HTERT RPE-1 (cell line): ENCODE data around the gene JHY.
"Not testable (repeated sequence)": the region's sequence is repeated elsewhere in the genome, so short reads cannot be mapped to it uniquely, and the experiment has no call there.

ENCODE experiments used
- in situ Hi-C: fragments of 300-500 bp; cut with MboI; formaldehyde crosslinking; loops from 4 replicates; pipeline ENCODE4 v1.14.3; 2020; ENCODE audit warnings: low sequenced_read_pairs

The JHY gene

DNA sequence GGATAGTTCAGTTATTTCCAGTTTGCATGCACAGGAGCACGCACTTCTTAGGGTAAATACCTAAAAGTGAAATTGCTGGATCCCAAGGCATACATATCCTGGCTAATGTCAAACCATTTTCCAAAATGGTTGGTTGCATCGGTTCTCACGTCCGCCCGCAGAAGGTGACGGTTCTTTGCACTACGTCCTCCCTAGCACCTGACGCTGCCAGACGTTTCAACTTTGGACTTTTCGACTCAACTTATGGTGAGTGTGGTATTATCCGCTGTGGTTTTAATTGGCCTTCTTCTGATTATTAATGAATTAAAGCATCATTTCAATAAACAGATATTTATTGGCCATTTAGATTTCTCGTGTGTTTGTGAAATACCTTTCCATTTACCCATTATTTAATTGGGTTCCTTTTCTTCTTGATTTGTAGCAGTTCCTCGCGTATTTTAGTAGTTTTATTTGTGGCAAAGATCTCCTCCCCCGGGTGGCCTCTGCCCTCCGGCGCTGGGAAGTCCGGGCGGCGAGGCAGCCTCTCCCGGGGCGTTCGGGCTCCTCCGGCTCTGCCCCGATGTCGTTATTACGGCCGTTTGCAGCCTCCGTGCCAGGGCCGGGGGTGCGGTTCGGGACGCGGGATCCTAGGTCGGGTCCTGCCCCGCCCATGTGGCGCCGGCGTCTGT is at the start of gene JHY:
Gene JHY (plus strand): TSS at position 571 of the 668 bp plus-strand sequence. CDS start 3,091 bp downstream, outside the sequence.
- in situ Hi-C loops = no loop called here

DNA sequence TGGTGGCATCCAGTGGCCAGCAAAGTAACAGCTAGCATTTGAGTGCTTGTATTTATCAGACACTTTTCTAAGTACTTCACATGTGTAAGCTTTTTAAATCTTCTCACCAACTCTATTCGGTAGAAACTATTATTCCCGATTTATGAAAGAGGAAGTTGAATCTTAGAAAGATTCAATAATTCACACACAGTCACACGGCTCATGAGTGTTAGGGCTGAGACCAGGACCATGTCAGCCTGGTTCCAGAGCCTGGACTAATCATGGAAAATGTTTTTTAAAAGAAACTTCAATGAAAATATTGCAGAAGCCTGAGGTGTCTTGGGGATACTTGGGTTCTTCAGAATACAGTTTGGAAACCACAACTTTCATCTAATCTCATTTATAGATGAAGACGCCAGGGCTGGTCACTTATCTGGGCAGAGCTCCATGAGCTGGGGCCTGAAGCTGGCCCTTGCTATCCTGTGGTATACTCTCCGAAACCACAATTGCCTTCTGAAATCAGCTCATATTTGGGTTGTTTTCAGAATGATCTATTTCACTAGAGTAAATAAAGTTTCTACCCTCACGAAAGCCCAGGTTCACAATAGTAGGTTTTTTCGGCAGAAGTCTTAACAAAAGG is 48.6 kb upstream of the JHY start:
- in situ Hi-C loops = no loop called here

DNA sequence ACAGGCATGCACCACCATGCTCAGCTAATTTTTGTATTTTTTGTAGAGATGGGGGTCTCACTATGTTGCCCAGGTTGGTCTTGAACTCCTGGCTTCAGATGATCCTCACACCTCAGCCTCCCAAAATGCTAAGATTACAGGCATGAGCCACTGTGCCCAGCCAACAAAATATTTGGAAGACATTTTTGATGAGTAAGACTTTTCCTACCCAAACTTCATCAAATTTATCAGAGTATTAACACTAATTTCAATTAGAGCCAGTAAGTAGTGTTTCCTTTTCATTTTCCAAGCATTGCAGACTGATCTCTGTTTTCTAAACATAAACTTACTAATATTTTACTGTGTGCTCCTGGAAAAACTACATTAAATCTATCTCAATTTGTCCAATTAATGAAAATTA is 45.6 kb upstream of the JHY start:
- in situ Hi-C loops = no loop called here

DNA sequence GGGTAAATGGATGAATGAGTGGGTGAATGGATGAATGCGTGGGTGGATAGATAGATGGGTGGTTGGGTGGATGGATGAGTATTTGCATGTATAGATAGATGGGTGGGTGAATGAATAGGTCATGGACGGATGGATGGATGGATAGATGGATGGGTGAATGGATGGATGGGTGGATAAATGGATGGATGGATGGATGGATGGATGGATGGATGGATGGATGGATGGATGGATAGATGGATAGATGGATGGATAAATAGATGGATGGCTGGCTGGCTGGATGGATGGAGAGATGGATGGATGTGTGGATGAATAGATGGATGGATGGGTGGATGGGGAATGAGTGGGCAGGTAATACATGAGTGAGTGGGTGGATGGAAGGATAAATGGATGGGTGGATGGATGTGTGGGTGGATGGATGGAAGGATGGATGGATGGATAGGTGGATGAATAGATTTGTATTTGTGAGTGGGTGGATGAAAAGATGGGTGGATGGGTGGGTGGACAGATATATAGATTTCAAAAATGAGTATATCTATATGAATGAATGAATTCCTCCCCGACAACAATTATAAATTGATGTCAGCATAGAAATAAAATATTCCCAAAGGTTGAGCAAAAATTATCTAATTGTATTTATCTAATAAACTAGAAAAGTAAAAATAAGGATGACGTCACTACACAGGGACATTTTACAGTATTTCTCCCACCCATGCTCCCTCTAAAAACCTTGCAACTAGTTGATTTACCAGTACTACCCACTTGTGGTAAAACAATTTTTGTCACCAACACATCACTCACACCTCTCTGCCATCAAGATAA is 44.8 kb upstream of the JHY start:
- in situ Hi-C loops = no loop called here

DNA sequence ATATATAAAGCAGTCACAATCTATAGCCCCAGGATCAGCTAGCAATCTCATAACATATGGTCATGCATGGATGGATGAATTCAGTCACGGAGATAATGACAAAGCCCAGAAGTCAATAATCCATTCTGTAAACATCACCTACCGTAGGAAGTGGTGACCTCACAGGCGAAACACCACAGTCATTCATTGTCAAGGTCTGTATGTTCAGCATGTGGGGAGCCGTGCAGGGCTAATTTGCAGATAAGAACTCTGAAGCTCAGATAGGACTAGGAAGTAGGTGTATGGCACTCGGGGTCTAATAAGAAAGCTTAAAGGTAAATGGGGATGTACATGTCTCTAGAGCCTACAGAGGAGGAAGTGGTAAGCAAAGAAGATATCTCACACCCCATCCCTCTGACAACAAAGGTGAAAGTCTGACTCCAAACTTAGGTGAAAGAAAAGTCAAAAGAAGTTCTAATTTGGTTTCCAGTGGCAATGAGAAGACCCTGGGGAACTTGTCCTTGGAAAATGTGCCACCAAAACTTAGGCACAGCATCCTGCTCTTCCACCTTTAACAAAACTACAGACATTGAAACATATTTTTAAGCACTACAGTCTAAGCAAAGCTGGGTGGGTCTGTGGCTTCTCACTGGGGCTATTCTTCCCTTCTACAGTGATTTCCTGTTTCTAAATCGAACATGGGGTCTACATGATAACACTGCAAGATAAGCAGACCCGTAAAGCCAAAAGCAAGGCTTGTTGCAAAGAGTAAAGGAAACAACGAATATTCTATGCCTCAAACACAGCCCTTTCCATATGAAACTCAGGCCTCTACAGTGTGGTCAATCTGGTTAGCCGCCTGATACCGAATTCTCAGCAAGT is 39.0 kb upstream of the JHY start:
- in situ Hi-C loops = no loop called here

DNA sequence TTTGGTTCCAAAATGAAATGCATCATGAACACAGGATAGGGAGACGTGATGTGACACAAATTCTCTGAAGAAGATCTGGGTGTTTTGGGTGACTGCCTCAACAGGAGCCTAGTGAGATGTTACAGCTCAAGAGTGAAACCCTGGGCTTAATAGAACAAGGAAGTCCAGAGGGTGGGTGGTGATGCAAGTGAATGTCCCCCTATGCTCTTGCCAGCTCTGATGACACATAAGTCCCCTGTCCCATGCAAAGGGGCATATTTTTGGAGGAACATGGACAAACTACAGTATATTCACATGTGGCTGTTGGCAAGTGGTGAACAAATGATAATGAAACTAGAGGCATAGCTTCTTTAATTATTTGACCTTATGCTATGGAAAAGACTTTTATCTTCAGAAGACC is 35.1 kb upstream of the JHY start:
- in situ Hi-C loops = no loop called here

DNA sequence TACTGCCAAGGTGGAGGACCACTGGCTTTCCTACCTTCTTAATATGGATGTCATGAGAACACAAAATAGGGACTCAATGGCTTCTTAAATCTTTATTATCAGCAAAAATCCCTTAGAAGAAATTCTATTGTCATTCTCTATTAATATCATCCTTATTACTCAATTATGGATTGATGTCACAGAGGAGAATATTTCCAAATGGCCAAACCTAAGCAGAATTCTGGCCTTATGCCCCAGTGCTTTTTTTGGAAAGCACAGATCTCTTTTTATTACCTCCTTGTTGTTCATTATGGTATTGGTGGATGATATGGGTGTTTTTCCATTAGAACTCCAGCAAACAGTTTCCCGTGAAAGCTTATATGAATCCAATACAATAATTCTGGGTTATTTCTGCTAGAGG is 34.4 kb upstream of the JHY start:
- in situ Hi-C loops = no loop called here

DNA sequence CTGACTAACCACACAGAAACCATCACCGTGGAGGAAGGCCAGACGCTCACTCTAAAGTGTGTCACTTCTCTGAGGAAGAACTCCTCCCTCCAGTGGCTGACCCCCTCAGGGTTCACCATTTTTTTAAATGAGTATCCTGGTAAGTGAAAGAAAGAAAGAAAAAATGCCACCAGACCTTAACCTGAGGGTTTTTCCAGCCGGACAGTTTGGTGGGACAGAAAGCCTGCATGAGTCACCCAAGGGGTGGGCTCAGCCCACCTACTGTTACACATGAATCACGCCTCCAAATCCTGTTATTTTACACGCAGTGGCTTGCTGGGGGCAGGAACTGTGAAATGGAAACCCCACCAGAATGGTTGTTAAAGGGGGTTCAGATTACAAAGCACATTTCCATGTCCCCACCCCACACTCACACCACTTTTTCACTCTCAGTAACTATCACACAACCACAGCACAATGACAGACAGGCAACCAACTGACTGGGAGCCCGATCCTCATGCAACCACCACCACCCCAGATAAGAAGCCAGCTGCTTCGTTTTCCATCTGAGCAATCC is 32.4 kb upstream of the JHY start:
- in situ Hi-C loops = no loop called here

DNA sequence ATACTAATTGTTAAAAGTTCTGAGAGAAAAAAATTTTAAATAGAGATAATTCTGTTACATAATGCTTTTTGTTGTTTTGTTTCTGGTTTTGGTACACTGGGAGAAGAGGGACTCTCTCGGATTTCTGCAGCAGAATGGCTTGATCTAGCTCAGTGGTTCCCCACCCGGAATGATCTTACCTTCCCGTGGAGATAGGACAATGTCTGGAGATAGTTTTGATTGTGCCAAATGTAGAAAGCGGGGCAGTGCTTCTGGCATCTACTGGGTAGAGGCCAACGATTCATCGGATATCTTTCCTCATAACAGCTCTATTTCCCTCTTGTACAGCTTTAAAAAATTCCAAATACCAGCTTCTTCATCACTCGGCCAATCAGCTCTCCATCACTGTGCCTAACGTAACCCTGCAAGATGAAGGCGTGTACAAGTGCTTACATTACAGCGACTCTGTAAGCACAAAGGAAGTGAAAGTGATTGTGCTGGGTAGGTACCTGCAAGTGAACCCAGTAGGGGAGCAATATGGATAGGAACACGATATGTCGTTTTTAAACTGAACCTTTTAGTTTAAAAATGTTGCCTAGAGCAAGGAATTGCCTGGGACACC is 31.1 kb upstream of the JHY start:
- in situ Hi-C loops = no loop called here

DNA sequence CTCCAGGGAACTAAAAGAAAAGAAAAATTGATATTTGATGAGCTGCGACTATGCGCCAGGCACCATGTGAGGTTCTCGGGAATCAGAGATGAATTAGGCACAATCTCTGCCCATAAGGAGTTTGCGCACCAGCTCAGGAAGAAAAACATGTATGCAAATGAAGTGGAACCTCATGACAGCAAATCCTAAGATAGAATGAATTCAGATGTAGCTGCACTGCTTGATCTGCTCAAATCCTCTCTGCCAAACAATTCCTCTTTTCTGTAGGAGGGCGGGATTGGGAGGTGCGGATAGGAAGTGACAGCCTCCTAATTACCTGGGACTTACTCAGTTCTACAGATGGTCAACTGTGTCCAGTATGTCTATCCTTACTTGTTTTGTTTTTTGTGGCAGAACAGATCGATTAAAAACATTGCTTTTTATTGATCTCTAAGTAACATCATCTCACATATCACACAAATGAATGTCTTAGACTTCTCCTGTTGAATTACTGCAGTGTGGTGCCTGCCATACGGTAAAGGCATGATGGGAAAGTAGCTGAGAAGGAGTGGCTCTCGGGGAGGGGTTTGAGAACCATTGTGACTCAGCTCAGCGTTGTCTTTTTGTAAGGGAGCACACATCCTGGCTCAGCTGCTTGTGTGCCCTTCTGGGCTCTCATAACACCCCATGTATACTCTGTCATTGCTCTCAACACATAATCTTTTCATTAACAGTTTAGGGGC is 30.3 kb upstream of the JHY start:
- in situ Hi-C loops = no loop called here

DNA sequence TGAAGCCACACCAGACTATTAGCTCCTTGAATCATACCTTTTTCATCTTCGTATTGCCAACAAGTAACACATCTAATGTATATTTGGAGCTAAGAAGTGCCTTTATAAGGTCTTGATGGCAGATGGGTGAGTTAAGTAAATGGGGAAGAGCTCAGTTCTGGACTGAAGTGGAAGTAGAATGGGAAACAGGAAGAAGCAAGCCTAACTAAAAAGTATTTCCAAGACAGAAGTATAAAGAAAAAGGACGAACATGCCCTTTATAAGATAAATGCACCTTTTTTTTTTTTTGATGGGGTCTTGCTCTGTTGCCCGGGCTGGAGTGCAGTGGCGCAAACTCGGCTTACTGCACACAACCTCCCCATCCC is 29.8 kb upstream of the JHY start:
- in situ Hi-C loops = no loop called here

DNA sequence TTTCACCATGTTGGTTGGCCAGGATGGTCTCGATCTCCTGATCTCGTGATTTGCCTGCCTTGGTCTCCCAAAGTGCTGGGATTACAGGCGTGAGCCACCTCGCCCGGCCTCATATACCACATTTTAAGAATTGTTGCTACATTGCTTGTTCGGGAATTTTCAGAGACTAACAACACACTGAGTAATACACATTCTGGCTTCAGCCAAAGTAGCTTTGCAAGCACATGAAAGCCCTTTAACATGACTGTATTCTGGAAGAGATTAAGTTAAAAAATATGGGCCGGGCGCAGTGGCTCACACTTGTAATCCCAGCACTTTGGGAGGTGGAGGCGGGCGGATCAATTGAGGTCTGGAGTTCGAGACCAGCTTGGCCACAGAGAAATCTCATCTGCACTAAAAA is 29.3 kb upstream of the JHY start:
- in situ Hi-C loops = no loop called here

DNA sequence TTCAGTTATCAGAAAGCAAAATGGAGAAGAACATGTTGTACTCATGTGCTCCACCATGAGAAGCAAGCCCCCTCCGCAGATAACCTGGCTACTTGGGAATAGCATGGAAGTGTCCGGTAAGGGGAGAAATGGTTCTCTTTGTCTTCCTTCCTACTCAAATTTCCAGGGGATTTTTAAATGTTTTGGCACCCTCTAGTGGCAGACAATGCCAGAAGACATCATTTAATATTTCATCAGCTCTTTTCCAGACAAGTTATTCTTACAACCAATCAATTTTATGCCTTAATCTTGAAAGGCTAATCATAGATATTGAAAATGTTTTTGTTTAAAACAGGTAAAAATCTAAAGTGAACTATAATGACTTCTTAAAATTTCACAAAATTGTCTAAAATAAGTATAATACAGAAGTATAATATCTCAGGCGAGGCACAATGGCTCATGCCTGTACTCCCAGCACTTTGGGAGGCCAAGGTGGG is 28.6 kb upstream of the JHY start:
- in situ Hi-C loops = no loop called here

DNA sequence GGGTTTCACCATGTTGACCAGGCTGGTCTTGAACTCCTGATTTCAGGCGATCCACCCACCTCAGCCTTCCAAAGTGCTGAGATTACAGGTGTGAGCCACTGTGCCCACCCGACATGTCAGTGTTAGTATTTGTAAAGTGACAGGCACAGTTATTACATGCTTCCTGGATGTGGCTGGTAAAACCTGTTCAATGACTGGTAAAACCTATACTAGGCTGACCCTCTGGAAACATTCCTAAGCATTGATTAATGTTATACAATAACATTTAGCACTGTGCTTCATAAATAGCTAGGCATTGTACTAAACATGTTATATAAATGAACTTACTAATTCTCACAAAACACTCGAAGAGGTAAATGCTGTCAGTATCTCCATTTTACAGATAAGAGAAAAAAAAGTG is 20.9 kb upstream of the JHY start:
- in situ Hi-C loops = no loop called here

DNA sequence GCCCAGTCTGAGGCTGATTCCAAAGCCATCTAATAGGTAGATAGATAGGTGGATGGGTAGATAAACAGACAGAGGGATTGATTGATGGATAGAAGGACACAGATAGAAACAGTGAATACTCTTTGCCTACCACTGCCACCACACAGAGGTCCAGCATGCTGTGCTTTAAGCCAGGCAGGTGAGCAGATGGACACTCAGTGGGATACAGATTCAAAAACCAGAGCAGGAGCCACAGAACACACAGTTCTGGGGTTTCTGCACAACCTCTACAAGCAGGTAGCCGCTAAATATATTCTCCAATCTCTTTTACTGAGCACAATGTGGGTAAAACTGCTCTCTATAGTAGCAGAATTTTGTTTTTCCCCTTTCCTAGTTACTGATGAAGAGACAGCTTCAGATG is 20.5 kb upstream of the JHY start:
- in situ Hi-C loops = no loop called here

DNA sequence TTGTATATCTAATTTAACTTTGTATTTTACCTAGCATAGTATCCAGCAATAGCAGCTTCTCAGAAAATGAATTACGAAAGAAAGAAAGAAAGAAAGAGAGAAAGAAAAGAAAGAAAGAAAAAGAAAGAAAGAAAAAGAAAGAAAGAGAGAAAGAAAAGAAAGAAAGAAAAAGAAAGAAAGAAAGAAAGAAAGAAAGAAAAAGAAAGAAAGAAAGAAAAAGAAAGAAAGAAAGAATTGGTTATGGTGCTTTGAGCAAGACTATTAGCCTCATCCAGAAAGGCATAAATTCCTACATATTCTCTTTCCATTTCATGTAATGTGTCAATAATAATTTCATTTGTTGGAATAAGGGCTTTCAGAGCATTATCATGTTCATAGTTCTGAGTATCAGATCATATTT is 19.4 kb upstream of the JHY start:
- in situ Hi-C loops = not testable (repeated sequence)

DNA sequence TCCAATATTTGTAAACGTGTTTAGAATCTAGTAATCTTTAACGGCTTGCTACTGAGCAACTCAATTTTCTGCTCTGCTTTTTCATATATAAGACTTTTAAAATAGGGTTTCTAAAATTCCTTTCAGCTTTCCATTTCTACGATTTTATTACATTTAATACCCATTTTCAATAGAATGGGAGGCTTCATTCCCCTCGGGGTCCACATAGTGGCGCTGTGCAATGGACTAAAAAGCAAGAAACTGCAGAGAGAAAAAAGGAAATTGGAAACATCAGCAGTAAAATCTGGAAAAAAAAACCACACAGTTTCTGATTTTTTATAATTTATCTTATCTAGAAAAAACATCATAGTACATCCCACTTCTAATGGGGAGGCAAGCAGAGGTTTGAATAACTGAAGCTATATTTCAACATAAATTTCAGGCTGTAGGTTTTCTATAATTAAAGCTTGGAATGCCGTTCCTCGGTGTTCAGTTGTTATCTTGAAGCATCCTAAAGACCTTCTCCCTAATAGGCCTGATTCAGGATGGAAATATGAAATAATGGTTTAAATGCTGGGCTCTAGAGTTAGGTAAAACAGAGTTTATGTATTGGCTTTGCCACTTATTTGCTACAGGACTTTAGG is 18.7 kb upstream of the JHY start:
- in situ Hi-C loops = no loop called here

DNA sequence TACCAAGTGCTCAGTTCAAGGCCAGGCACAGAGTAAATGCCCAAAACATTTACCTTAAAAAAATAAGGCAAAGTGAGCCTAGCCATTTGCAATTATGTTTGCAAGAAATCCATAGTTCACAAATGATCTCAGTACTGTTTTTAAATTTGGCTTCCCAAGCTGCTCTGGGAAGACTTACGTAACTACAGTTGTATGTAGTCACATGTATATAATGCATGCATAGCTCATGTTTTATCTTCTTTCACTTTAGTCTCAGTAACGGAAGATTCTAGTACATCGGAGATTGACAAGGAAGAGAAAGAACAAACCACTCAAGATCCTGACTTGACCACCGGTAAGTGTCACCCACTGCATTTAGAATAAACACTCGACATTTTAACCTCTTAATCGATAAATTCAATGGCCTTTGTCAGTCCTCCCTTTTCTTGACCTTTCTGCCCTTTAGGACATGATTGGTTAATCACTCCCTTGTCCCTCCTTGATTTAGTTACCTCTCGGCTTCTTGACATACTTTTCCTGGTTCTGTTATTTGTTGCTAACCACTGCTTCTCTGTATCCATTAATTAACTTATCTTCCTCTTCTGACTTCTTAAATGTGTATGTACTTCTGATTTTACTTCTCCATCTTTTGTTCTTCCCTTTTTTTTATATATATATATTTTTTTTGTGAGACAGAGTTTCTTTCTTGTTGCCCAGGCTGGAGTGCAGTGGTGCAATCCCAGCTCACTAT is 18.0 kb upstream of the JHY start:
- in situ Hi-C loops = no loop called here

DNA sequence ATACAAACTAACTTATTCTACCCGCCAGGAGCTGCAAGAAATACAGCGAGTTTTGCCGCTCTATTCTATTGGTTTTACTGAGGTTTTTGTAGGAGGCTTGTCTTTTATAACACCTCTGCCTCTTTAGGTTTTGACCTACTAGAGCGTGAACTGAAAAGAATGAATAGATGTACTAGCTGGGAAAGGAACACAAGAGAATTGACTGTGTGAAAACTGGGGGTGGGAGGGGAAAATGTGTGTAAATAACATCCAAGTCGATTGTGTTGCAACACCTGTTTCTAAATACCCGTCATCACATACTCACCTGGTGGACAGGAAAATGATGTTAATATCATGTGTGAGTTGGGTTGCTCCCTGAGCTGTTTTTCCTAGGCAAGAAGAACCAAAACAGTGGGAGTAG is 12.9 kb upstream of the JHY start:
- in situ Hi-C loops = no loop called here
